NCI-H2029 (cell line): Measurements from ENCODE around the gene OTUD5.

ENCODE experiments used
- DNase-seq: peaks from one replicate; lab custom pipeline; 2025; lab: John Stamatoyannopoulos, UW

Gene OTUD5

GRCh38 chrX:48911412-48912182, 45.8 kb downstream of the OTUD5 start, which contains the start of gene SLC35A2:
Gene SLC35A2, minus strand, starts transcription at chrX:48911646. Its CDS starts 10 bp downstream, at chrX:48911636.
- DNase-seq = peak; percentile 71

- no peak for DNase-seq
Observed at GRCh38 chrX:48910926-48911411, 46.4 kb downstream of the OTUD5 start.

- DNase-seq = no peak
Observed at GRCh38 chrX:48909703-48910294, 47.6 kb downstream of the OTUD5 start.

DNA sequence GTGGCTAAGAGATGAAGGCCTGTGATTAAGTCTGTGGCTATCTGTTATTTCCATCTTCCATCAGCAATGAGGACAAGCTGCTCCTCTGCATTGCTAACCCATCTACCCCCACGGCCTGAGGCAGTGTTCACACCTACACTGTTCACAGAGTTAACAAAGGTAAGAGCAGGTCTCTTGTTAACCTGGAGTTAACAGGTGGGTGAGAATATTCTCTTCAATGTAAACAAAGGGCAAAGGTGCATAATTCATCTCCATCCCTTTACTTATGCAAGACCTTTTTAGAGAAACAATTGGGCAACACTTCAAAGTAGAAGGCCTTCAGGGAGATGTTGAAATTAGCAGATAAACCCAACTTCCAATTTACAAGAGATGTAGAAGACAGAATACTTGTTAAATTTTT, 48.8 kb downstream of the OTUD5 start:
- no peak for DNase-seq

- DNase-seq = no peak
Observed at GRCh38 chrX:48905090-48905790, 52.2 kb downstream of the OTUD5 start.

GRCh38 chrX:48904626-48905025, 52.8 kb downstream of the OTUD5 start:
- DNase-seq = no peak

- no peak for DNase-seq
Observed at GRCh38 chrX:48904180-48904579, 53.2 kb downstream of the OTUD5 start.

- DNase-seq = no peak
Observed at GRCh38 chrX:48903290-48903689, 54.1 kb downstream of the OTUD5 start.

GRCh38 chrX:48902776-48903175, 54.6 kb downstream of the OTUD5 start:
- no peak for DNase-seq

- no peak for DNase-seq
Observed at GRCh38 chrX:48902135-48902534, 55.3 kb downstream of the OTUD5 start.

DNA sequence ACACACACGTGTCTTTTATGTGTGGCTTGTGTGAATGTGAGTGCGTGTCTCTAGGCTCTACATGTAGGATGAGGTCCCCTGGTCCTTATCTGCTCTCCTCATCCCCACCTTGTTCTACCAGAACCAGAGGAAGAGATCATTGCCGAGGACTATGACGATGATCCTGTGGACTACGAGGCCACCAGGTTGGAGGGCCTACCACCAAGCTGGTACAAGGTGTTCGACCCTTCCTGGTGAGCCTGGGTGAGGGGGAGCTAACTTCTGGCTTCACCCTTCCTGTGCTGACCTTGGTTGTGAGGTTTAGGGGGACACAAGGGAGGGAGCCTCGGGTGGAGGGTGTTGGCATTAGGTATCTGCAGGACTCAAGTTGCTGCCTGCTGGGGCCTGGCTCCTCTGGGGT, 56.3 kb downstream of the OTUD5 start:
- no peak for DNase-seq

DNA sequence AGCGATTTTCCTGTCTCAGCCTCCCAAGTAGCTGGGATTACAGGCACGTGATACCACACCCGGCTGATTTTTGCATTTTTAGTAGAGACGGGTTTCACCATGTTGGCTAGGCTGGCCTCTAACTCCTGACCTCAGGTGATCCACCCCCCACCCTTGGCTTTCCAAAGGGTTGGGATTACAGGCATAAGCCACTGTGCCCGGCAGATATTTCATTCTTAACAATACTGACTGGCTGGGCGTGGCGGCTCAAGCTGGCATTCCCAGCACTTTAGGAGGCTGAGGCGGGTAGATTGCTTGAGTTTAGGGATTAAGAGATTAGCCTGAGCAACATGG, 58.4 kb downstream of the OTUD5 start:
- no peak for DNase-seq

GRCh38 chrX:48897625-48898306, 59.6 kb downstream of the OTUD5 start, which contains the start of the genes PQBP1 and TIMM17B:
Gene PQBP1, plus strand, starts transcription at chrX:48897930. Its CDS starts 580 bp downstream, at chrX:48898510.
Gene TIMM17B, minus strand, starts transcription at chrX:48897768. Its CDS starts 19 bp downstream, at chrX:48897749.
- peak; percentile 88 for DNase-seq

GRCh38 chrX:48897157-48897624, 60.2 kb downstream of the OTUD5 start:
- DNase-seq = peak; percentile 76

- DNase-seq = peak; percentile 37
Observed at GRCh38 chrX:48896611-48897011, 60.8 kb downstream of the OTUD5 start.

DNA sequence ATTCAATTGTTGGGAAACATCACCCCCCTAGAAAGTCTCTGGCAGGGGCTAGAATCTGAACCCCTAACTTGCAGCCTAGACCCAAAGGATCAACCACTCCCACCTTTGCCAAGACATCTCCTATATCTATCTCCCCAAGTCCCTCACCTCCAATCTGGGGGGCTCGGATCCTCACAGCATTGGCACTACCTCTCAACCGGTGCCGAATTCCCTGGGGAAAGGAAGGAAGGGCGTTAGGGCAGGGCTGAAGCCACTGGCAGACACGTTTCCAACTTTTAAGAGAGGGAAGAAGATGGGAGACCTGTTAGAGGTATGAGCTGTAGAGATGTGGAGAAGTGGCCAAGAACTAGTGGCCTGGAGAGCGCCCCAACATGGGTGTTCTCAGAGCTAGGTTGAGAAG, 62.5 kb downstream of the OTUD5 start:
- no peak for DNase-seq

GRCh38 chrX:48893556-48894348, 63.7 kb downstream of the OTUD5 start:
- DNase-seq = no peak

DNA sequence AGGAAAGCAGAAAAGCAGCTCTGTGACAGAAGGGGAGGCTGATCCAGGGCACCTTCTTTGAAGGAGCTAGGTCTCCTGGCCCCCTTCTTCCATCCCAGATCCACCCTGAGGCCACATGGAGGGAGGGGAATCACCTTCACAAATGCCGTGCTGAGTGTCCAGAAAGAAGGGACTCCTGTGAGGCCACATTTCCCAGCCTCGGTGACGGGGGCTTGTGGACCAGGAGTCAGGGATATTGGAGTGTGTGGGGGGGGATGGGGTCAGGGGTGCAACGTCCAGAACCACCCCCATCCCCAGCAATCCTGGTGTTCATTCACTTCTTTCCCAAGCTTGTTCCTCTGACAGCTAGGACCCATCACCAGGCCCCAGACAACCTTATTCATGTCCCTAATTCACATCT, 64.5 kb downstream of the OTUD5 start:
- no peak for DNase-seq

GRCh38 chrX:48891402-48892288, 65.8 kb downstream of the OTUD5 start:
- DNase-seq = peak; percentile 76

DNA sequence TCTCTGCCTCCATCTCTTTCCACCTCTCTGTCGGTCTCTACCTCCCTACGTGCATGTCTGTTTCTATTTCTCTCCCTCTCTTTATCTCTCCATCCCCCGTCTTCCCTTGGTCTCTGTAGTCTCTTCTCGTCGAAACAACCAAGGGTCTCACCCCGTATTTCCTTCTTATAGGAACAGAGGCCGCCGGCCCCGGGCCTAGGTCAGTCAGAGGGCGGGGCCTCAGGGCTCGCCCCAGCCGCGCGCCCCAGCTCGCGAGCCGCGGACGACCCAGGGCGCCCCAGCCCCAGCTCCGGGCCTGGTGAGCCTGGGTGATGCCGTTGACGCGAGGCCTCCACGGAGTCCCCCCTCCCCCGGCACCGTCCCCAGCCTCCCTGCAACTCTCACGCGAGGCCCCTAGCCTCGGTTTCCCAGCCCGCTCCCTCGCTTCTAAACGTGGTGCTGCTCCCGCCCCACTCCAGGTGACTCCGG, 66.4 kb downstream of the OTUD5 start:
- no peak for DNase-seq
